IMR-90 (cell line): ENCODE data around the gene ECHS1. TPM values are rescaled to one million over a fixed set of nuclear protein-coding genes. Genes with fewer than 3 reads are reported as not detected.
"Not testable (repeated sequence)": the region's sequence is repeated elsewhere in the genome, so short reads cannot be mapped to it uniquely, and the experiment has no call there.

Source experiments
- ATAC-seq: fragments of 200-7000 bp; cut with Tn5 transposase; 2 replicates; pipeline ENCODE4 v1.9.1; 2020; ENCODE audit warnings: low read depth, mild to moderate bottlenecking, moderate library complexity
- BruUV-seq: library from RNA; stranded (reverse); fragments of 400-500 nt; replicated peaks from 2 replicates; lab custom pipeline; 2021; lab: Mats Ljungman, UMichigan
- CTCF ChIA-PET: fragments of 300-600 bp; formaldehyde crosslinking; extraction: SDS; loops from one replicate; lab custom pipeline; 2021; ENCODE audit warnings: antibody characterized with exemption; lab: Yijun Ruan, JAX
- POLR2A ChIA-PET: fragments of 300-600 bp; sonication (Branson Sonifier 250); formaldehyde crosslinking; loops from one replicate; lab custom pipeline; 2022; ENCODE audit warnings: antibody characterized with exemption; ENCODE audit not compliant: unreplicated experiment; lab: Charles Lee
- DNase-seq: peaks from one replicate; pipeline ENCODE4 v3.0.0; 2013
- H2AFZ ChIP-seq: replicated peaks from 2 replicates; pipeline ENCODE3; 2013; ENCODE audit warnings: low read length, mild to moderate bottlenecking; ENCODE audit not compliant: poor library complexity
- H2AK5ac ChIP-seq: 2 replicates; pipeline ENCODE4 v1.6.1; 2013; ENCODE audit warnings: low read depth, low read length, inconsistent platforms
- H2AK9ac ChIP-seq: replicated peaks from 2 replicates; pipeline ENCODE3; 2013; ENCODE audit warnings: mild to moderate bottlenecking, low read depth, low read length, moderate library complexity; ENCODE audit not compliant: poor library complexity
- H2BK120ac ChIP-seq: 2 replicates; pipeline ENCODE4 v1.6.1; 2013; ENCODE audit warnings: low read depth, low read length, inconsistent platforms
- H2BK15ac ChIP-seq: 3 replicates; pipeline ENCODE4 v1.6.1; 2013; ENCODE audit warnings: low read depth, low read length, inconsistent platforms
- H2BK20ac ChIP-seq: 2 replicates; pipeline ENCODE4 v1.6.1; 2013; ENCODE audit warnings: low read depth, mild to moderate bottlenecking, inconsistent platforms, low read length, moderate library complexity
- H2BK5ac ChIP-seq: 2 replicates; pipeline ENCODE4 v1.6.1; 2013; ENCODE audit warnings: mild to moderate bottlenecking, low read depth, low read length, inconsistent platforms; ENCODE audit not compliant: poor library complexity, severe bottlenecking
- H3K14ac ChIP-seq: replicated peaks from 2 replicates; pipeline ENCODE4 v1.6.1; 2013; ENCODE audit warnings: low read depth, low read length, inconsistent platforms
- H3K18ac ChIP-seq: 2 replicates; pipeline ENCODE4 v1.6.1; 2013; ENCODE audit warnings: low read depth, low read length, control low read depth
- H3K23ac ChIP-seq: 2 replicates; pipeline ENCODE4 v1.6.1; 2013; ENCODE audit warnings: low read depth, low read length, inconsistent platforms
- H3K27ac ChIP-seq: 2 replicates; pipeline ENCODE4 v1.5.1; 2013; ENCODE audit warnings: mild to moderate bottlenecking, control low read depth, low read length; ENCODE audit not compliant: insufficient read depth
- H3K27me3 ChIP-seq: 2 replicates; pipeline ENCODE4 v1.6.1; 2013; ENCODE audit warnings: low read length; ENCODE audit not compliant: control insufficient read depth, insufficient read depth
- H3K36me3 ChIP-seq: 2 replicates; pipeline ENCODE4 v1.6.1; 2013; ENCODE audit warnings: low read length, mixed read lengths; ENCODE audit not compliant: control insufficient read depth, insufficient read depth
- H3K4ac ChIP-seq: 2 replicates; pipeline ENCODE4 v1.6.1; 2013; ENCODE audit warnings: low read depth, low read length, inconsistent platforms
- H3K4me1 ChIP-seq: 2 replicates; pipeline ENCODE4 v1.6.1; 2013; ENCODE audit warnings: low read length, mixed read lengths; ENCODE audit not compliant: control insufficient read depth, insufficient read depth
- H3K4me2 ChIP-seq: 2 replicates; pipeline ENCODE4 v1.6.1; 2013; ENCODE audit warnings: low read depth, mild to moderate bottlenecking, control low read depth, low read length, moderate library complexity
- H3K4me3 ChIP-seq: 2 replicates; pipeline ENCODE4 v1.5.1; 2013; ENCODE audit warnings: low read depth, mild to moderate bottlenecking, control low read depth, low read length, moderate library complexity; ENCODE audit not compliant: insufficient read depth
- H3K56ac ChIP-seq: 2 replicates; pipeline ENCODE4 v1.6.1; 2013; ENCODE audit warnings: low read length, inconsistent platforms; ENCODE audit not compliant: insufficient read depth; ENCODE audit errors: extremely low read depth
- H3K79me1 ChIP-seq, 2 experiments: 2 replicates each; pipeline ENCODE4 v1.6.1; 2013; ENCODE audit warnings: low read length in 2 of 2, inconsistent platforms in 1 of 2, low read depth in 1 of 2
- H3K9ac ChIP-seq: 2 replicates; pipeline ENCODE4 v1.6.1; 2013; ENCODE audit warnings: low read depth, low read length, control low read depth
- H3K9me1 ChIP-seq: 2 replicates; pipeline ENCODE4 v1.6.1; 2013; ENCODE audit warnings: low read length, inconsistent platforms; ENCODE audit not compliant: insufficient read depth
- H3K9me3 ChIP-seq: 2 replicates; pipeline ENCODE4 v1.6.1; 2013; ENCODE audit warnings: low read length; ENCODE audit not compliant: control insufficient read depth, insufficient read depth
- H4K20me1 ChIP-seq: 2 replicates; pipeline ENCODE4 v1.6.1; 2013; ENCODE audit warnings: low read length, inconsistent platforms; ENCODE audit not compliant: insufficient read depth
- H4K5ac ChIP-seq: 2 replicates; pipeline ENCODE4 v1.6.1; 2013; ENCODE audit warnings: mild to moderate bottlenecking, low read depth, low read length, control low read depth
- H4K8ac ChIP-seq, 2 experiments: 2 replicates each; pipeline ENCODE4 v1.6.1; 2013; ENCODE audit warnings: low read depth in 2 of 2, low read length in 2 of 2, control low read depth in 1 of 2, inconsistent platforms in 1 of 2
- H4K91ac ChIP-seq: 2 replicates; pipeline ENCODE4 v1.6.1; 2013; ENCODE audit warnings: low read depth, low read length, inconsistent platforms; ENCODE audit not compliant: insufficient read depth
- WGBS, 2 experiments: methylation state at CpG; one replicate each; pipeline versions ENCODE4 v1.1.5 to v1.1.7; 2013; ENCODE audit warnings: missing lambda C conversion rate in 2 of 2; ENCODE audit not compliant: insufficient read length in 1 of 2; ENCODE audit errors: extremely low coverage in 2 of 2; 5-methylcytosine and 5-hydroxymethylcytosine counted together
- dilution Hi-C: fragments of 300-500 bp; cut with HindIII; formaldehyde crosslinking; loops from one replicate; pipeline ENCODE4 v1.14.3; 2018; ENCODE audit warnings: low sequenced_read_pairs; ENCODE audit not compliant: unreplicated experiment
- in situ Hi-C: fragments of 300-500 bp; cut with MboI; formaldehyde crosslinking; loops from 3 replicates; pipeline ENCODE4 v1.14.3; 2019; ENCODE audit warnings: low sequenced_read_pairs, inconsistent platforms, mixed read lengths
- intact Hi-C: fragments of 100-400 bp; cut with micrococcal nuclease; formaldehyde crosslinking; loops from 2 replicates; pipeline ENCODE4 v1.10.0; 2022
- polyA plus RNA-seq, 3 experiments: library from polyadenylated mRNA; depleted of rRNA; stranded (reverse); fragments of >200 nt; gene quantifications; 2 replicates each; pipeline ENCODE4 v1.2.3, GENCODE V29; 2012; ENCODE audit warnings: low replicate concordance in 1 of 3
- total RNA-seq: library from RNA; depleted of rRNA; stranded (reverse); fragments of >200 nt; gene quantifications from 2 replicates; pipeline ENCODE4 v1.2.3, GENCODE V29; 2012

ECHS1 gene
- total and polyA plus RNA-seq, 2 of the 4 experiments (the other 2 are of a cell fraction), result 60.8 to 84.2 TPM

DNA sequence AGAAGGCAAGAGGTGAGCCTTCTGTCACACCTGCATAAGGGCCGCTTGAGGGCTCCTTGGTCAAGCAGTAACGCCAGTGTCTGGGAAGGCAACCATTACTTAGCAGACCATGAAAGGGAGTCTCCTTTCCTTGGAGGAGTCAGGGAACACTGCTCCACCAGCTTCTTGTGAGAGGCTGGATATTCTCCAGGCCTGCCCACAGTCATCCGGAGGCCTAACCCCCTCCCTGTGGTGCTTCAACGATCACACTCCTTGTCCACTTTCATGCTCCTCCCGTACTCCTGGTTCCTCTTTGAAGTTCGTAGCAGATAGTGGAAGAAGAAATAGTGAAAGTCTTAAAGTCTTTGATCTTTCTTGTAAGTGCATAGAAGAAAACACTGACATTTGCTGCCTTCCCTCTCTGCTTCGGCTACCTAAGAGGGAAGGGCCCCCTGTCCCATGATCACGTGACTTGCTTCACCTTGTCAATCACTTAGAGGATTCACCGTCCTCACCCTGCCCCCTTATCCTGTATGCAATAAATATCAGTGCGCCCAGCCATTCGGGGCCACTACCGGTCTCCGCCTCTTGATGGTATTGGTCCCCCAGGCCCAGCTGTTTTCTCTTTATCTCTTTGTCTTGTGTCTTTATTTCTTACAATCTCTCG lies 51.0 kb downstream of the ECHS1 start:
- H2AK9ac ChIP-seq, H3K18ac ChIP-seq, ATAC-seq, H3K36me3 ChIP-seq, H3K4ac ChIP-seq, H3K23ac ChIP-seq, BruUV-seq, H4K5ac ChIP-seq, H2BK20ac ChIP-seq, H2BK120ac ChIP-seq, H2AK5ac ChIP-seq, H3K9me1 ChIP-seq, POLR2A ChIA-PET, H3K27ac ChIP-seq, H4K91ac ChIP-seq, H4K8ac ChIP-seq, H3K4me3 ChIP-seq, H3K9ac ChIP-seq, H3K4me1 ChIP-seq, H3K56ac ChIP-seq, dilution Hi-C loops, H3K4me2 ChIP-seq, H4K20me1 ChIP-seq, H2BK5ac ChIP-seq, DNase-seq, H3K14ac ChIP-seq, H3K9me3 ChIP-seq, H3K79me1 ChIP-seq, H2BK15ac ChIP-seq, H2AFZ ChIP-seq: not testable (repeated sequence)
- intact Hi-C loops (loop anchor here (10.0 kb wide), 2 partner anchors 53 to 203 kb away; partner anchors contain the start of genes CYP2E1, ECHS1 and PAOX), in situ Hi-C loops (loop anchor here (10.0 kb wide), 1 partner anchor 173 kb away; no protein-coding TSS in a partner anchor)
- CTCF ChIA-PET, result interaction anchor here (1.0 kb wide), 1 partner anchor 7 kb away, joined by 3 read pairs; no protein-coding TSS in a partner anchor
- no CpG with 5 or more reads among the region's 14 CpGs for WGBS, 2 experiments
- peaks cover 16% of the 10 kb centered on the region for H3K27me3 ChIP-seq
